ENCODE data around the gene DGKI.

DNA sequence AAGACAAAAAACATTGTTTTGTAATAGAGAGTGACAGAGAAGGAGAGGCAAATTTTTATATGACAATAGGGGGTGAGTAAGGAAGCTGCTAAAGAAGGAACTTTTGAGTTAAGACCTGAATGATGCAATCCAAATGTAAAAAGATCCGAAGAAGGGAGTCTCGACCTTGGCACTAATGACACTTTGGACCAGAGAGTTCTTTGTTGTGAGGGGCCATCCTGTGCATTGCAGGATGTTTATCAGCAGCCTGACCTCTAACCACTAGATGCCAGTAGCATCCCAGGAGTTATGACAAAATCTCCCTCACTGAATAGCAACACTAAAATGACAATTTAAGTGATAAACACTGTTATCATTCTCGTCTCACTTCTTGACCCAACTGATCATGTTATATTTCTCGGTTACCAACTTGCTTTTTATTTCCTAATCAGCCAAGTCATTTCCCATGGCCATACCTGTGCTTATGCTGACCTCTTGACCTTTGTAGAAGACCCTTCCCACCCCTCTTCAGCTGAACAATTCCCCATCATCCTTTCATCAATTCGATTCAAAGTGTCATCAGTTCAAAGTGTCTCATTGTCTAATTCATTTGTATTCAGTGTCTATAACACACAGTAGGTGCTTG, 30.0 kb downstream of the DGKI start:
- no peak for TF ChIP-seq POLR2A (IDR thresholded peaks at IDR 0.05)
- TF ChIP-seq, protein P1, sequence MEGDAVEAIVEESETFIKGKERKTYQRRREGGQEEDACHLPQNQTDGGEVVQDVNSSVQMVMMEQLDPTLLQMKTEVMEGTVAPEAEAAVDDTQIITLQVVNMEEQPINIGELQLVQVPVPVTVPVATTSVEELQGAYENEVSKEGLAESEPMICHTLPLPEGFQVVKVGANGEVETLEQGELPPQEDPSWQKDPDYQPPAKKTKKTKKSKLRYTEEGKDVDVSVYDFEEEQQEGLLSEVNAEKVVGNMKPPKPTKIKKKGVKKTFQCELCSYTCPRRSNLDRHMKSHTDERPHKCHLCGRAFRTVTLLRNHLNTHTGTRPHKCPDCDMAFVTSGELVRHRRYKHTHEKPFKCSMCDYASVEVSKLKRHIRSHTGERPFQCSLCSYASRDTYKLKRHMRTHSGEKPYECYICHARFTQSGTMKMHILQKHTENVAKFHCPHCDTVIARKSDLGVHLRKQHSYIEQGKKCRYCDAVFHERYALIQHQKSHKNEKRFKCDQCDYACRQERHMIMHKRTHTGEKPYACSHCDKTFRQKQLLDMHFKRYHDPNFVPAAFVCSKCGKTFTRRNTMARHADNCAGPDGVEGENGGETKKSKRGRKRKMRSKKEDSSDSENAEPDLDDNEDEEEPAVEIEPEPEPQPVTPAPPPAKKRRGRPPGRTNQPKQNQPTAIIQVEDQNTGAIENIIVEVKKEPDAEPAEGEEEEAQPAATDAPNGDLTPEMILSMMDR (IDR thresholded peaks at IDR 0.05) = no peak
